HG03571 (cell line): Measurements from ENCODE around the gene RABIF.

Experiments used
- ATAC-seq: cut with Tn5 transposase; IDR thresholded peaks from one replicate; pipeline ENCODE4 v1.9.1; 2021; ENCODE audit not compliant: unreplicated experiment

Gene RABIF

GRCh38 chr1:202879128-202879527 is 9.8 kb downstream of the RABIF start:
- no peak for ATAC-seq

- no peak for ATAC-seq
Observed at GRCh38 chr1:202873026-202873425, 15.9 kb downstream of the RABIF start.

GRCh38 chr1:202871367-202871766 is 17.6 kb downstream of the RABIF start:
- no peak for ATAC-seq

- no peak for ATAC-seq
Observed at GRCh38 chr1:202862679-202863560, 26.0 kb downstream of the RABIF start.

DNA sequence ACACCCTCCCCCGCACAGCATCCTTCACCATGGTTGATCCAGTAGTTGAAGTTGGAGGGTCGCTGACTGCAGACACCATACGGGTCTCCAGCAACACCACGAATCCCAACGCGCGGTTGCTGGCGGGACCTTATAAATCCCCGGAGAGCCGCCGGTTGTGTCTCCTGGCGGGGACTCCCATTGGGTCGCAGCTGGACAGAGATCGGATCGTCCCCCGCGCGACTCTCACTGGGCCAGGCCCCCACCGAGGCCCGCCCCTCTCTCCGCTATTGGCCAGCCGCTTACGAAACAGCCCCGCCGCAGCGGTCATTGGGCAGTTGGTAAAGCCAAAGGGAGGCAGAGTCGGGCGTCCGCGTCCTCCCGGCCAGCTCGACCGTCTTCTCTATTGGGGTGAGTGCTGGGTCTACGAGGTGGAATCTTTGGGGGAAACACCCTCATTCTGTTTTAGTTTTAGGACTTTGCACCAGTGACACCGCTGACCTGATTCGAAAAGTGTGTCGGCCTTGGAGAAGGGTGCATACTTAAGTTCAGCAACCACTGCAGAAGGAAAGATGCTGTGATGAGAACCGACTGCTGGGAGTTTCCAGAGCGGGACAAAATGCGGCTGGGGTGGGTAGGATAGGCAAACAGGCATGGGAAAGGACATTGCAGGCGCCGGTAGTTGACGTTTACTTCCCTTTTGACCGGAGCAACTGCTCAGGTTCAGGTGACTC is 27.4 kb downstream of the RABIF start:
- peak; percentile 73 for ATAC-seq

- no peak for ATAC-seq
Observed at GRCh38 chr1:202860744-202861419, 28.1 kb downstream of the RABIF start.

DNA sequence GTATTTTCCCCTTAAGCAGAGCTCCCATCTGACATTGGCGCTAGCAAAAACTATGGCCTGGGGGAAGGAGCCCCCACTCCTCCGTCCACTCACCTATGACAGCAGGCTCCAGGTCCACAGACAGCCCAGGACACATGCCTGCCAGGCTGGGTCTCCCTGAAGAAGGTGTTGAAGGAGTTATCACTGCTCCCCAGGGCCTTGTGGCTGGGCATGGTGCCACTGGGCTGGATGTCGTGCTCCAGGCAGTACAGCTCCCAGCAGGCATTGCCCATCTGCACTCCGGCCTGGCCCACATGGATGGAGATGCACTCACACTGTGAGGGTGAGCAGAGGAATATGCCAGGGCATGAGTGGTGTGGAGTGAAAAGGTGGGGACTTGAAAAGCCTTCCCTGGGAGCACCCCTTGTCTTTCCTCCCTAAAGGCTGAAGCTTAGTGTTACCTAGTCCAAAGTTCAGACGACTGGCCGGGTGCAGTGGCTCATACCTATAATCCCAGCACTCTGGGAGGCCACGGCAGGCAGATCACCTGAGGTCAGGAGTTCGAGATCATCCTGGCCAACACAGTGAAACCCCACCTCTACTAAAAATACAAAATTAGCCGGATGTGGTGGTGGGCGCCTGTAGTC is 30.0 kb downstream of the RABIF start:
- ATAC-seq, result no peak

GRCh38 chr1:202858331-202858730 is 30.6 kb downstream of the RABIF start:
- no peak for ATAC-seq

DNA sequence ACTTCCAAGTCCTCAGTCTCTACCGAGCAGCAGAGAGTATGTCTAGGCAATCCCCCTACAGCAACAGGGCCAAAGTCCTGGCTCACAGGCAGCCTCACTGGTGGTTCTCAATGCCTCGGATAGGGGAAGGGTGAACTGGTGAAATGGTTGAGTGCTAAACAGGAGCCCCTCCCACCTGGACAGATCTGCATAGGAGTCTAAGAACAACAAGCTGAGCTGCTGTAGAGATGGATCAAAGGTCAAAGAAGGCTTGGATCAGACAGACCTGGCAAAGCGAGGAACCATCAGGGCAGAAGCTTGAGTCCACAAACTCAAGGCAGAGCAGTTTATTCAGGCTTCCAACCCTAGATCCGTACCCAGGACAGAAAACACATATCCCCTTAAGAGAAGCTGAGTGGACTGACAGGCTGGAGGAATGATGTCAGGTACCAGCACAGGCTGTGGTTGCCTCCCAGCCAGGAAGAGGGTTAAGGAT is 31.8 kb downstream of the RABIF start:
- ATAC-seq, result no peak

GRCh38 chr1:202856014-202856413 is 32.9 kb downstream of the RABIF start:
- ATAC-seq, result no peak

DNA sequence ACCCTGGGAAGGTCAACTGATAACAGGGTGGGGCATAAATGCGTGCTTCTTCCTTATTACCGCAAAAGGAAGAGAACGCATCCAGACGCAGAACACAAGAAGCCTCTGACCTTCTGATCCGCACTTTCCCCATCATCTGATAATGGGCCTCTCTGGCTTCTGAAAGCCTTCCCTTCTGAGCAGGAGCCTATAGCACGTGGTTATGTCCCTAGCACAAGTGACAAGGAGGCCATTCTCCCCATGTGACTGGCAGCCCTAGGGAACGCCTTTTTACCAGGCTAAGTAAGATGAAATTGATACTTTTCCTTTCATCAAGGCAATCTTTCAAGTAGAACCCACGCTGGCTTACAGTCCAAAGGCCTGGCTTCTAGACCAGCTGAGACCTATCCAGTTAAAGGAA is 34.2 kb downstream of the RABIF start:
- ATAC-seq, result no peak

DNA sequence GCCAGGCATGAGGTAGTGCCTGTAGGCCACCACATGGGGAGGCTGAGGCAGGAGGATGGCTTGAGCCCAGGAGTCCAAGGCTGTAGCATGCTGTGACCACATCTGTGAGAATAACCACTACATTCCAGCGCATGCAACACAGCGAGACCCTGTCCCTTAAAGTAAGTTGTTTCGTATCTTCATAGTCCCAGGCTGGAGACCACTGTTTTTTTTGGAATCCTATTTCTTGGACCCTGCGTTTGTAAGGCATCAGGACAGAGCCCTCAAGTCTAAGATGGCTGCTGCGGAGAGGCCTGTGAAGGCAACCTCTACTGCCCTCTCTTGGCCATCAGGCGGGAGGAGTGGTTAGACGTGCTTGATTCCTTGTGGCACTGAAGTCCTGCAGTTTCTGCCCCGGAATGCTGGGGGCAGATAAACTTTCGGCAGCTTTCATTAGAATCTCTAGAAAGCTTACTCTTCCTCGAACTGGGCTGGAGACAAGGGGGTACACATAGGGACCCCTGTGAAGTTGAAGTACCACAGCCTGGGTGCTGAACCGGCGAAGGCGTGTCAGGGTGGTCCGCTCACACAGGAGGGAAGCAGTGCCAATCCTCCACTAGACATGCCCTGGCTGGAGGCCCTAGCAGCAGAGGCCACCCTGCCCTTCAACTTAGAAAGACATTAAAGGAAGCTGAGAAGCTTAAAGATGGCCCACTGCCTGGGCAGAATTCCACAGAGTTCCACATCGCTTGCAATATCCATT is 36.6 kb downstream of the RABIF start:
- ATAC-seq, result no peak

DNA sequence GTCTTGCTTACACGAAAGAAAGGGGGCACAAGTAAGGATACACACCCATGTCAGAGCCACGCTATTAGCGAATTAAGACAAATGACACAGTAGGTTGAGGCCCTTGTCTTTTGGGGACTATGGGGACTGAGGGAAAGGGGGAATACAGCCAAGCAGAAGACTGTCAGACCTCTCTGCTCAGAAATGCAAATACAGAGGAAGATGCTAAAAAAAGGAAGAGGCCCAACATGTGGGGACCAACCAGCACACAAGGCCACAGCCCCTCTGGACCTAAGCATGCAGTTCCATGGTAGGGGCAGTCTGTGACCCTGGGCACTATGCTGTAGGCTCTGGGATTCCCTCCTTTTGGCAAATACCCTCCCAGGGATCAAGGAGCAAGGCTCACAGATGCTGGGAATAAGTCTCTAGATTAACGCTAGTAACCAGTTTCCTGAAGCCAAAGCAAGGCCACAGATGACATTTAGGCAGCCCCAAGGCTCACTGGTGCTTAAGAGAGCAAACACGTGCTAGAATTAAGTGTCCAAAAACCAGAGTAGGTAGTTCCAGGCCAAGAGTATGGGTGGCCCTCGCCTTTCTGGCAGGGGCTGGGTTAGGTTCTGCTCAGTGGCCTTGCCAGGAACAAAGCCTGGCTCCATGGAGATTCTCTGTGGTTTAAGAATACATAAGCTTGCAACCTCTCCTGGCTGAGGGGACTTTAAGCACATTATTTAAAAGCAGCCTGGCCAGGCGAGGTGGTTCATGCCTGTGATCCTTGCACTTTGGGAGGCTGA is 38.2 kb downstream of the RABIF start:
- no peak for ATAC-seq

DNA sequence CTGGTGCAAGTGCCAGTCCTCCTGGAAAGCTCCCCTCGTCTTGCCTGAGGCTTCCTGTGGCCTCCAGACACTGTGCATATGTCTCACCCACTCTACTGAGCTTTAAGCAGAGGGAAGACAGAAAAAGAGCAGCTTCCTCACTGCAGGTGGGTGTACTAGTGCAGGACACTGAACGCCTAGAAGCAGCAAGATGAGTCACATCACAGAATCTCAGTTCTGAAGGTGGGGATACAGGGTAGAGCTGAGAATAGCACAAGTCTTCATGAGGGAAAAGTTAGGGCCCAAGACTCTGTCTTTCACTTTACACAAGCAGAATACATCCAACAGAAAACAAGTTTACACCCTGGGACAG is 40.8 kb downstream of the RABIF start:
- no peak for ATAC-seq

DNA sequence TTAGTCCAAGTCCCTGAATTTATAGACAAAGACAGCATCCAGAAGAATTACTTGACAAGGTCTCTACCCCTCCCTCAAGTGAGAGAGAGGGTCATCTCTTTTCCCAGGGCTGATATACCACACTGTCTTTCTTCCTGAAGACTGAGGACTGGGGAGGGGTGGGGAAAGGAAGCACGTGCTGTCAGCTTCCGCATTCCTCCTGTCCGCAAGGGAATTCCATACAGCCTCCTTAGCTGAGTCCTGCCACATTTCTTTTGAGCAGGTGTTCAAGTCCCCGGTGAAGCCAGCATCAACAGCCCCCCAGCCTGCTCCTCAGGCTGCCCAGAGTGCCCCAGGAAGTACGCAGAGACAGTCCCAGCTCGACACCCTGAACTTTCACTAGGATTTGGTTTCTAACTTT is 44.0 kb downstream of the RABIF start:
- ATAC-seq, result no peak

DNA sequence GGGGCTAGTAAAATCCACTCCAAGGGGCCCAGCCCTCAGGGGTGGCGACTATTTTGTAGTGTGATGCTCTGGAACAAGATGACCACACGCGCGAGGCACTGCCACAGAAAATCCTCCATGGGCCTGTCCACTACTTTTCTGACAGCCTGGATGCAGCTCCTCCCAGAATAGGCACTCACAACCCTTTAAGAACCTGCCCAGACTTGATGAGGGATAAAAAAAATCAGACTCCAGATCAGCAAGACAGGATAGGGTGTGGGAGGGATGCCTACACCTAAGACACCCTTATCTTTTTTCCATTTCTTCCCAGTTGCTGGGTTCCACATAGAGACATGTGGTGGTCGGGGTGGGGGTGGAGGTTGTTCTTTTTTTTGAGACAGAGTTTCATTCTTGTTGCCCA is 44.7 kb downstream of the RABIF start:
- ATAC-seq, result no peak

- no peak for ATAC-seq
Observed at GRCh38 chr1:202843081-202843480, 45.9 kb downstream of the RABIF start.

DNA sequence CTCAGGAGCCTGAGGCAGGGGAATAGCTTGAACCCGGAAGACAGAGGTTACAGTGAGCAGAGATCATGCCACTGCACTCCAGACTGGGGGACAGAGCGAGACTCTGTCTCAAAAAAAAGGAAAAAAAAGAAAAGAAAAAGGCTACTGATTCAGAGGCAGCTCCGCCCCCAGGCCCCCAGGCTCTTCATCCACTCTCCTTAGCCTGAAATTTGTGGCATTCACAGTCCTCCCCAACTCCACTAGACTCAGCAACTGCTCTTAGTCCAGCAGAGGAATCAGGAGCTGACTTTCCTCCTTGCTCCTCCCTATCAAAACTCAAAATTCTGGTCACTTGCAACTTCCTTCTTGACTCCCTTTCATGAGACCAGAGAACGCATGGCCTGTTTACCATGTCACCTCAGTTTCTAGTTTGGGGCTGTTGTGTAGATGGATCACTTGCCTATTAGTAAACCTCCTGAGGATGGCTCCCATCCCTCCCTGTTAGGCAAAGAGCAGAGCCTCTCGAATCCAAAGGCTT is 51.1 kb downstream of the RABIF start:
- no peak for ATAC-seq

GRCh38 chr1:202836623-202837403 is 52.1 kb downstream of the RABIF start:
- no peak for ATAC-seq
